Activated CD4-positive, alpha-beta T cell treated with anti-CD3 and anti-CD28 coated beads, Interleukin-2, amount 50 U/mL, for 24 hours (primary cell): Measurements from ENCODE around the gene TMEM255A.

Experiments
- DNase-seq, 2 donors: peaks; one replicate each; pipeline ENCODE4 v3.0.0-alpha.2; 2020; ENCODE audit warnings: low read depth in 1 of 2, low spot score in 1 of 2

TMEM255A gene

GRCh38 chrX:120269373-120270035 lies 41.8 kb downstream of the TMEM255A start:
- DNase-seq: no peak

GRCh38 chrX:120264341-120264740 lies 46.9 kb downstream of the TMEM255A start:
- DNase-seq: no peak

GRCh38 chrX:120262859-120263708 lies 48.2 kb downstream of the TMEM255A start:
- DNase-seq: no peak

- DNase-seq: no peak
Observed at GRCh38 chrX:120260369-120260768, 50.9 kb downstream of the TMEM255A start.

GRCh38 chrX:120253784-120254183 lies 57.5 kb downstream of the TMEM255A start:
- no peak for DNase-seq

GRCh38 chrX:120251471-120252011 lies 59.7 kb downstream of the TMEM255A start:
- DNase-seq: peak in 1 of 2 donors; percentile 0

GRCh38 chrX:120250522-120251271 lies 60.6 kb downstream of the TMEM255A start, which contains the start of gene ZBTB33:
ZBTB33 (plus strand) TSS chrX:120250812; CDS start chrX:120253416, 2,604 bp downstream.
- DNase-seq: peak; percentile 50 to 77

- DNase-seq: peak; percentile 20 to 32
Observed at GRCh38 chrX:120244735-120245498, 66.3 kb downstream of the TMEM255A start.

GRCh38 chrX:120244395-120244734 lies 66.9 kb downstream of the TMEM255A start:
- DNase-seq: no peak

- DNase-seq: no peak
Observed at GRCh38 chrX:120242813-120243212, 68.4 kb downstream of the TMEM255A start.

- no peak for DNase-seq
Observed at GRCh38 chrX:120238933-120239332, 72.3 kb downstream of the TMEM255A start.

GRCh38 chrX:120236687-120237479 lies 74.4 kb downstream of the TMEM255A start:
- DNase-seq: no peak

- no peak for DNase-seq
Observed at GRCh38 chrX:120235284-120235683, 76.0 kb downstream of the TMEM255A start.

GRCh38 chrX:120228187-120228908 lies 82.9 kb downstream of the TMEM255A start:
- DNase-seq: no peak

- DNase-seq: no peak
Observed at GRCh38 chrX:120224388-120224787, 86.9 kb downstream of the TMEM255A start.

GRCh38 chrX:120223374-120223773 lies 87.9 kb downstream of the TMEM255A start:
- no peak for DNase-seq

GRCh38 chrX:120213438-120214265 lies 97.6 kb downstream of the TMEM255A start:
- peak; percentile 2 to 33 for DNase-seq
